HuH-7.5 (cell line): ENCODE data around the gene FMN1.

Experiments used
- DNase-seq: peaks from one replicate; pipeline ENCODE4 v3.0.0; 2011; ENCODE audit warnings: low spot score

Gene FMN1

GRCh38 chr15:32880642-32881041, 313.9 kb downstream of the FMN1 start:
- no peak for DNase-seq

- DNase-seq = no peak
Measured at GRCh38 chr15:32879980-32880379, 314.5 kb downstream of the FMN1 start.

- no peak for DNase-seq
Measured at GRCh38 chr15:32878869-32879805, 315.4 kb downstream of the FMN1 start.

GRCh38 chr15:32878342-32878741, 316.2 kb downstream of the FMN1 start:
- DNase-seq = no peak

- no peak for DNase-seq
Measured at GRCh38 chr15:32877252-32878019, 317.1 kb downstream of the FMN1 start.

- DNase-seq = no peak
Measured at GRCh38 chr15:32873284-32874114, 321.0 kb downstream of the FMN1 start.

- no peak for DNase-seq
Measured at GRCh38 chr15:32872621-32873283, 321.8 kb downstream of the FMN1 start.

GRCh38 chr15:32871883-32872282, 322.6 kb downstream of the FMN1 start:
- DNase-seq = no peak

GRCh38 chr15:32870240-32871033, 324.1 kb downstream of the FMN1 start:
- DNase-seq = no peak

GRCh38 chr15:32869776-32870175, 324.7 kb downstream of the FMN1 start:
- no peak for DNase-seq

GRCh38 chr15:32867313-32867626, 327.2 kb downstream of the FMN1 start:
- DNase-seq = no peak

GRCh38 chr15:32866454-32867312, 327.8 kb downstream of the FMN1 start:
- no peak for DNase-seq

- DNase-seq = no peak
Measured at GRCh38 chr15:32864841-32865240, 329.7 kb downstream of the FMN1 start.

- DNase-seq = no peak
Measured at GRCh38 chr15:32864051-32864450, 330.5 kb downstream of the FMN1 start.

- DNase-seq = no peak
Measured at GRCh38 chr15:32861761-32862160, 332.8 kb downstream of the FMN1 start.

GRCh38 chr15:32861174-32861573, 333.3 kb downstream of the FMN1 start:
- DNase-seq = no peak

GRCh38 chr15:32859996-32860395, 334.5 kb downstream of the FMN1 start:
- no peak for DNase-seq

GRCh38 chr15:32859251-32859650, 335.3 kb downstream of the FMN1 start:
- no peak for DNase-seq

GRCh38 chr15:32857732-32858131, 336.8 kb downstream of the FMN1 start:
- DNase-seq = no peak

- no peak for DNase-seq
Measured at GRCh38 chr15:32856753-32857152, 337.8 kb downstream of the FMN1 start.
